ENCODE measurements around the gene CFAP69. TPM values are rescaled to one million over a fixed set of nuclear protein-coding genes. Genes with fewer than 3 reads are reported as not detected.
"Not testable (repeated sequence)": the region's sequence is repeated elsewhere in the genome, so short reads cannot be mapped to it uniquely, and the experiment has no call there.

Gene CFAP69
- total RNA-seq, 2 donors from 2014 or later: 0.21 to 0.33 TPM

GRCh38 chr7:90312745-90313144 lies 67.8 kb downstream of the CFAP69 start:
- no peak for DNase-seq (ENCODE audit: low spot score)
- Mint-ChIP-seq H3K27ac (no peak overlapping the region), H3K27me3 (peaks cover 19 to 40% of the 10 kb centered on the region in 2 donors), H3K4me1 (ENCODE audit: low read depth in 2 of 2) (no peaks in the 10 kb centered on the region), H3K36me3 (no peaks in the 10 kb centered on the region), H3K4me3 (no peak overlapping the region), H3K9me3 (no peaks in the 10 kb centered on the region)
- ATAC-seq: no peak

- no peak overlapping the region for H3K4me3 Mint-ChIP-seq
- H3K4me1 Mint-ChIP-seq (ENCODE audit: low read depth in 2 of 2): no peaks in the 10 kb centered on the region
- ATAC-seq: no peak
- no peak for DNase-seq (ENCODE audit: low spot score)
- no peaks in the 10 kb centered on the region for H3K36me3 Mint-ChIP-seq
- peak overlapping the region in 1 of 2 donors; percentile 70 for H3K27ac Mint-ChIP-seq
- no peaks in the 10 kb centered on the region for H3K9me3 Mint-ChIP-seq
- peaks cover 17 to 47% of the 10 kb centered on the region in 2 donors for H3K27me3 Mint-ChIP-seq
Measured at GRCh38 chr7:90313907-90314306, 68.9 kb downstream of the CFAP69 start.

GRCh38 chr7:90320014-90320413 lies 75.0 kb downstream of the CFAP69 start:
- ATAC-seq (no peak), DNase-seq (ENCODE audit: low spot score) (no peak)
- peaks cover 0 to 8% of the 10 kb centered on the region in 2 donors for H3K4me1 Mint-ChIP-seq (ENCODE audit: low read depth in 2 of 2)
- H3K36me3 Mint-ChIP-seq: peaks cover 5% of the 10 kb centered on the region
- no peak overlapping the region for H3K27ac Mint-ChIP-seq
- H3K9me3 Mint-ChIP-seq: no peaks in the 10 kb centered on the region
- no peak overlapping the region for H3K4me3 Mint-ChIP-seq
- H3K27me3 Mint-ChIP-seq: peaks cover 39 to 71% of the 10 kb centered on the region in 2 donors

GRCh38 chr7:90320418-90320800 lies 75.4 kb downstream of the CFAP69 start:
- H3K4me3 Mint-ChIP-seq: no peak overlapping the region
- H3K4me1 Mint-ChIP-seq (ENCODE audit: low read depth in 2 of 2): peaks cover 0 to 8% of the 10 kb centered on the region in 2 donors
- H3K27me3 Mint-ChIP-seq: peaks cover 35 to 67% of the 10 kb centered on the region in 2 donors
- no peak overlapping the region for H3K27ac Mint-ChIP-seq
- ATAC-seq: no peak
- H3K9me3 Mint-ChIP-seq: no peaks in the 10 kb centered on the region
- H3K36me3 Mint-ChIP-seq: peaks cover 5% of the 10 kb centered on the region
- DNase-seq (ENCODE audit: low spot score): no peak

GRCh38 chr7:90320801-90321494 lies 76.0 kb downstream of the CFAP69 start, which contains the start of gene FAM237B:
FAM237B (minus strand) TSS chr7:90321304; CDS start chr7:90319748, 1,556 bp downstream.
- Mint-ChIP-seq H3K36me3 (peaks cover 5% of the 10 kb centered on the region), H3K4me1 (ENCODE audit: low read depth in 2 of 2) (peaks cover 0 to 8% of the 10 kb centered on the region in 2 donors), H3K27ac (no peak within 1 kb of the TSS), H3K4me3 (no peak within 1 kb of the TSS), H3K27me3 (peaks cover 34 to 66% of the 10 kb centered on the region in 2 donors), H3K9me3 (no peaks in the 10 kb centered on the region)
- ATAC-seq (peak in 1 of 2 donors; percentile 28), DNase-seq (ENCODE audit: low spot score) (no peak)

GRCh38 chr7:90322837-90323236 lies 77.9 kb downstream of the CFAP69 start:
- H3K4me3 Mint-ChIP-seq: no peak overlapping the region
- no peak overlapping the region for H3K27ac Mint-ChIP-seq
- DNase-seq (ENCODE audit: low spot score): no peak
- H3K27me3 Mint-ChIP-seq: peaks cover 31 to 47% of the 10 kb centered on the region in 2 donors
- no peak for ATAC-seq
- peaks cover 0 to 8% of the 10 kb centered on the region in 2 donors for H3K4me1 Mint-ChIP-seq (ENCODE audit: low read depth in 2 of 2)
- H3K36me3 Mint-ChIP-seq: peaks cover 5% of the 10 kb centered on the region
- no peaks in the 10 kb centered on the region for H3K9me3 Mint-ChIP-seq

- Mint-ChIP-seq H3K27ac (no peak overlapping the region), H3K4me1 (ENCODE audit: low read depth in 2 of 2) (peaks cover 0 to 2% of the 10 kb centered on the region in 2 donors), H3K36me3 (no peaks in the 10 kb centered on the region), H3K4me3 (no peak overlapping the region), H3K27me3 (peaks cover 17 to 32% of the 10 kb centered on the region in 2 donors), H3K9me3 (no peaks in the 10 kb centered on the region)
- DNase-seq (ENCODE audit: low spot score) (no peak), ATAC-seq (no peak)
Measured at GRCh38 chr7:90326500-90326899, 81.5 kb downstream of the CFAP69 start.

GRCh38 chr7:90334193-90334843 lies 89.3 kb downstream of the CFAP69 start:
- H3K27ac Mint-ChIP-seq: no peak overlapping the region
- peak in 1 of 2 donors; percentile 32 for ATAC-seq
- H3K36me3 Mint-ChIP-seq: no peaks in the 10 kb centered on the region
- no peaks in the 10 kb centered on the region for H3K4me1 Mint-ChIP-seq (ENCODE audit: low read depth in 2 of 2)
- DNase-seq (ENCODE audit: low spot score): no peak
- H3K27me3 Mint-ChIP-seq: peaks cover 11 to 36% of the 10 kb centered on the region in 2 donors
- H3K9me3 Mint-ChIP-seq: no peaks in the 10 kb centered on the region
- no peak overlapping the region for H3K4me3 Mint-ChIP-seq

- DNase-seq (ENCODE audit: low spot score); H3K4me1 Mint-ChIP-seq (ENCODE audit: low read depth in 2 of 2); ATAC-seq; H3K9me3 Mint-ChIP-seq; H3K4me3 Mint-ChIP-seq; H3K36me3 Mint-ChIP-seq; H3K27ac Mint-ChIP-seq: not testable (repeated sequence)
- peaks cover 11 to 36% of the 10 kb centered on the region in 2 donors for H3K27me3 Mint-ChIP-seq
Measured at GRCh38 chr7:90334926-90335325, 90.0 kb downstream of the CFAP69 start.

GRCh38 chr7:90337106-90337505 lies 92.1 kb downstream of the CFAP69 start:
- no peaks in the 10 kb centered on the region for H3K4me1 Mint-ChIP-seq (ENCODE audit: low read depth in 2 of 2)
- no peak for DNase-seq (ENCODE audit: low spot score)
- no peak for ATAC-seq
- H3K27ac Mint-ChIP-seq: no peak overlapping the region
- H3K36me3 Mint-ChIP-seq: no peaks in the 10 kb centered on the region
- no peaks in the 10 kb centered on the region for H3K9me3 Mint-ChIP-seq
- no peak overlapping the region for H3K4me3 Mint-ChIP-seq
- H3K27me3 Mint-ChIP-seq: peaks cover 7 to 18% of the 10 kb centered on the region in 2 donors

- Mint-ChIP-seq H3K27me3 (no peaks in the 10 kb centered on the region), H3K27ac (peak overlapping the region; percentile 97 to 99), H3K4me3 (peak overlapping the region; percentile 95), H3K36me3 (peaks cover 2% of the 10 kb centered on the region), H3K4me1 (ENCODE audit: low read depth in 2 of 2) (peaks cover 30 to 46% of the 10 kb centered on the region in 2 donors), H3K9me3 (no peaks in the 10 kb centered on the region)
- no peak for ATAC-seq
- no peak for DNase-seq (ENCODE audit: low spot score)
Measured at GRCh38 chr7:90345016-90345415, 100.0 kb downstream of the CFAP69 start.

GRCh38 chr7:90345595-90346335 lies 100.8 kb downstream of the CFAP69 start:
- DNase-seq (ENCODE audit: low spot score): no peak
- H3K4me1 Mint-ChIP-seq (ENCODE audit: low read depth in 2 of 2): peaks cover 36 to 52% of the 10 kb centered on the region in 2 donors
- peak overlapping the region; percentile 95 for H3K4me3 Mint-ChIP-seq
- no peaks in the 10 kb centered on the region for H3K9me3 Mint-ChIP-seq
- no peaks in the 10 kb centered on the region for H3K27me3 Mint-ChIP-seq
- H3K27ac Mint-ChIP-seq: peak overlapping the region; percentile 97 to 99
- peaks cover 8% of the 10 kb centered on the region for H3K36me3 Mint-ChIP-seq
- ATAC-seq: peak; percentile 1 to 9

- peak within 1 kb of the TSS; percentile 97 to 99 for H3K27ac Mint-ChIP-seq
- H3K36me3 Mint-ChIP-seq: peaks cover 8% of the 10 kb centered on the region
- peak within 1 kb of the TSS; percentile 95 for H3K4me3 Mint-ChIP-seq
- peak; percentile 98 to 99 for ATAC-seq
- DNase-seq (ENCODE audit: low spot score): peak; percentile 95
- H3K27me3 Mint-ChIP-seq: no peaks in the 10 kb centered on the region
- H3K9me3 Mint-ChIP-seq: no peaks in the 10 kb centered on the region
- H3K4me1 Mint-ChIP-seq (ENCODE audit: low read depth in 2 of 2): peaks cover 37 to 54% of the 10 kb centered on the region in 2 donors
Measured at GRCh38 chr7:90346336-90347125, 101.6 kb downstream of the CFAP69 start, which contains the start of gene GTPBP10. GTPBP10 (plus strand) TSS chr7:90346716; CDS start chr7:90346742, 26 bp downstream.
